ENCODE results near the gene NDUFS1.
"Not testable (repeated sequence)": the region's sequence is repeated elsewhere in the genome, so short reads cannot be mapped to it uniquely, and the experiment has no call there.

NDUFS1 gene

GRCh38 chr2:206095536-206096332 lies 63.5 kb downstream of the NDUFS1 start:
- no peak for DNase-seq

DNA sequence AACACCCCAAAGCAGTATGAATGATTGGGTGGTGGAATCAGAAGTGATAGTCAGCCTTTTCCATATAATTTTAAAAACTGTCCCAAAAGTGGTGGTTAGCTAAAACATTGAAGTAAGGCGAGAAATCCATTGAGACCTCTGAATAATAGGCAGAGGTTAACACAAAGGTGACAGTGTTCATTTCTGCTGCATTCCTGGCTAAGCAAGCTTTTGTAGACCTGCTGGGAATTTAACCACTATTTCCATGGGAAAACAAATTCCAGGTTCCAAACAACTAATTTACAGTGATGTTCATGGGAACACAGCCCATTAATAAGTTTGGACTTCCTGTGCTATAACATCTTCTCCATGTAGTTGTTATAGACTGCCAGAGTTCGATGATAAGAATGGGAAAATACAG lies 66.9 kb downstream of the NDUFS1 start:
- DNase-seq, result no peak

DNA sequence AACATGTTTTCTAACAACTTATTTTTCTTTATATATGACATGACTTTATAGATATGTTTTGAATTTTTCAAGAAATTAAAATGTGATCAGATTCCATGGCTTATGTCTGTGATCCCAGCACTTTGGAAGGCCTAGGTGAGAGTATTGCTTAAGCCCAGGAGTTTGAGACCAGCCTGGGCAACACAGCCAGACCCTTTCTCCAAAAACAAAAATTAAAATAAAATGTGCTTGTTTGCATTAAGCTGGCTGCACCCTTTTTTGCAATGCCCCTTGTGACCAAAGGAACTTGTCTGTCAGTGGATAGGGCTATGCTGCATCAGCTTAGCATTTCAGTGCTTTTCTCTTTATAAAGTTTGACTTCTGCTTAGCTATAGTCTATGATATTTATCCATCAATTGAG lies 71.0 kb downstream of the NDUFS1 start:
- DNase-seq, result no peak

- DNase-seq, result peak; percentile 53
Measured at GRCh38 chr2:206086716-206087350, 72.4 kb downstream of the NDUFS1 start.

GRCh38 chr2:206085742-206086445 lies 73.3 kb downstream of the NDUFS1 start, which contains the start of gene INO80D:
Gene INO80D, minus strand, starts transcription at chr2:206086174. Its CDS starts 23,158 bp downstream, at chr2:206063016.
- peak; percentile 86 for DNase-seq

GRCh38 chr2:206084870-206085741 lies 74.1 kb downstream of the NDUFS1 start:
- DNase-seq, result no peak

DNA sequence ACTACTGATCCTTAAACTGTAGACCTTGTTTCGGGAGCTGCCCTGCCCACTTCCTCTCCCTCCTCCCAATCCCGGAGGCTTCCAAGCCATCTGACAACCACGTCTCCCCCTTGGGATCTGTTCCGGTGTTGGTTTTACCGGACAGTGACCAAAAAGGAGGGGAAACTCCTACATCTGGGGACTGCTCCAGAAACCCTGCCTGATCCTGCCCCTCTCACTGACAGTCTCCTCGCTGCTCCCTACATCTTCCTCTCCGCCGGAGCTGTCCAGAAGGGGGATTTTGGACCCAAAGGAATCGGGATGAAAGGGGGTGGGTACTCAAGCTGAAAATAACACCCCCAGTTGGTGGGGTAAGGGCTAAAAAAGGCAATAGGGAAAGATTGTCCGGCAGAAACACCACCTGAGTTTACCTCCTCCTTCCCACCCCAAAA lies 74.8 kb downstream of the NDUFS1 start:
- peak; percentile 19 for DNase-seq

DNA sequence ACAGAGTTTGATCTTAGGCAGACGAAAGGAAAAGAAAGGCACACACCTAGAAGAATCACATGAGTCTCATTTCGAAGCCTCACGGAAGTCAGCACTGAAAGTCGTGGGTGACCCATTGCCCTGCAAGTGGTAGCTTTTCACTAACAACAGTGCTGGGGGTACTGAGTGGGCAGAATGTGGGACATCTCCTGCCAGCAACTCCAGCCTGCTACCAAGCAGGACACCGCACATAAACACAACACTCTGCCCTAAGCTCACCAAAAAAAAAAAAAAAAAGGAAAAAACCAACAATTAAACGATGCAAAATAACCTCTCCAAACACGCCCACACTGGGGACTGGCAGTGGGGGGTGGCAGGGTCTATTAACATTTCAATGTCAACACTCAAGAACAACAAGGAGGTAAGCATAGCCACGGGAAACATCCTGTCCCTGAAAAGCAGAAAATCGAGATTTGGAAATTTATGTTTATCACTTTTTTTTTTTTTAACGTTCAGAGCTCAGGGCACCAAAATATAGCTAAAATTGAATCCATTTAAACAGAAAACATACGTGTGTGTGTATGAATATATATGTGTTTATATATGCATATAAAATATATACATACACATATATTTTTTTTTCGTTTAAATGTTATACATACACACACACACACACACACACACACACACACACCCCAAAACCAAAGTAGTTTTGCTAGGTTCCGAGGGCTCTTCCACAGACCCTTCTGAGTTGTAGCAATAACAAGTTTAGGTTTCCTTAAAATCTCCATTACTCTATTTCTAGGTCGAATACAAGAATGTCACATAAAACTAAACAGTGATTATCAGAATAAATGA lies 75.4 kb downstream of the NDUFS1 start:
- no peak for DNase-seq

- no peak for DNase-seq
Measured at GRCh38 chr2:206082298-206082843, 76.9 kb downstream of the NDUFS1 start.

DNA sequence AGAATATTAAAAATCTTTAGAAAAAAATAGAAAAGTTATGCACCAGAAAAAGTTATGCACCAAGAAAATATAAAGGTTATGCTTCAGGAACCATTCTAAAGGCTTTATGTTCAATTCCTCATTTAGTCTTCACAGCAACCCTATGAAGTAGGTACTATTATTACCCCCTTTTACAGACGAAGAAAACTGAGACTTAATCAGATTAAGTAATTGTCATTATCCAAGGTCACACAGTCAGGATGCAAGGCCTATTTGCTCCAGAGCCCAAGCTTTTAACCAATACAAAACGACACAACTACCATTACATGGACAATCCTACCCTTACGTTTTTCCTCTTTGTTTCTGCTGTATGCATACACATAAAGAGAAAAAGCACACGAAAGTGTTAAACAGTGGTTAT lies 78.3 kb downstream of the NDUFS1 start:
- DNase-seq, result no peak

DNA sequence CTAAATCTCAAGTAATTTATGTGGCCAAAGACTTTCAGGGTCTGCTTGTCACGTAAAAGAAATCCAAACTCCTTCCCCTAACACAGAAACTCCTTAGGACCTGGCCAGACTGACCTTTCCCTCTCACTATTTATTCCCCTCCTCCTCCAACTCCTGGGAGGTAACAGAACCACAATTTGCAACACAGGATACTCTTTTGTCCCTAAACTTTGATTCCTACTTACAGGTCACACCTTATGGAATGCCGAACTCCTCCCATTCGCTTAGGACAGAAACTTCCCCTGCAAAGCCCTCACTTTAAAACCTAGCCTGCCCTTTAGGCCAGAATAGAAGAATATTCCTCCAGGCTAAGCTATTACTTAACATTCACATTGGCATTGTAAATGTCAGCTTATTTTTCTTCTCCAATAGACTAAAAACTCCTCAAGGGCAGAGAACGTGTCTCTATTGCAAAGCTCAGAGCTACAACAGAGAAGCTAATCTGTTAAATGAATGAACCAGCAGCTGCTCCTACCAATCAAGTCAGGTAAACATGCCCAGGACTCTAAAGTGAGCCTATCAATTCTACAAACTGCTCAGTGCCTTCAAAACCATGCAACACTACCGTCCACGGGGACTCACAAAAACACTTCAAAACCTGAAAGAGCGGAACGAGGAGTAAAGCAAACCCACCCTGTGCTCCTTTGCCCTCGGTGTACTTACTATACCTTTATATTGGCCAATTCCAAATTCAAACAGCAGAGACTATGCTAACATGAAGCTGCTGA lies 79.4 kb downstream of the NDUFS1 start:
- no peak for DNase-seq

DNA sequence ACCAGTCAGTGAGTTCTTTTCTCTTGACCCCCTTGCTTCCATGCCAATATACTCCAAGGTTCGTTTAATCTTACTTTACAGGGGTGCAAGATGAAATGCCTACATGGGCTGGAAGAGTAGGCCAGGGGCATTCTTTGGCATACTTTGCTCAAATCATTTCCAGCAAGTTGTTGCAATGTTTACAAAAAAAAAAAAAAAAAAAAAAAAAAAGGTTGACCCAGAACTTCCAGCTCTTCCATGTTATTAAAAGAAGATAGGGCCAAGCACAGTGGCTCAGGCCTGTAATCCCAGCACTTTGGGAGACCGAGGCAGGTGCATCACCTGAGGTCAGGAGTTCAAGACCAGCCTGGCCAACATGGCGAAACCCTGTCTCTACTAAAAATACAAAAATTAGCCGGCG lies 81.4 kb downstream of the NDUFS1 start:
- DNase-seq, result not testable (repeated sequence)

GRCh38 chr2:206075113-206075512 lies 84.1 kb downstream of the NDUFS1 start:
- no peak for DNase-seq

- DNase-seq, result no peak
Measured at GRCh38 chr2:206071807-206072206, 87.4 kb downstream of the NDUFS1 start.

GRCh38 chr2:206069417-206069816 lies 89.8 kb downstream of the NDUFS1 start:
- no peak for DNase-seq

DNA sequence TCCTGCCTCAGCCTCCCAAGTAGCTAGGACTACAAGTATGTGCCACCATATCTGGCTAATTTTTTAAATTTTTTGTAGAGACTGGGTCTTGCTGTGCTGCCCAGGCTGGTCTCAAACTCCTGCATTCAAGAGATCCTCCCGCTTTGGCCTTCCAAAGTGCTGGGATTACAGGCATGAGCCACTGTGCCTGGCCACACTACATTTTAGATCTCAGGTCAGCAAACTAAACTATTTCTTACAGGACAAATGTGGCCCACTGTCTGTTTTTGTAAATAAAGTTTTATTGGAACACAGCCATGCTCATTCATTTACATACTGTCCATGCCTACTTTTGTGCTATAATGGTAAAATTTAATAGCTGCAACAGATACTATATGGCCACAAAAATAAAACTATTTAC lies 91.0 kb downstream of the NDUFS1 start:
- no peak for DNase-seq

Measured in NCI-H1092 treated with DMSO at 0.1 percent for 48 hours (cell line).